Measurements from ENCODE around the gene DNAH7.
"Not testable (repeated sequence)": the region's sequence is repeated elsewhere in the genome, so short reads cannot be mapped to it uniquely, and the experiment has no call there.

DNAH7 gene

GRCh38 chr2:196068271-196069209, at the start of gene DNAH7:
TSS of gene DNAH7 (minus strand) at chr2:196068837. CDS start at chr2:196068711, 126 bp downstream.
- no peak for DNase-seq (ENCODE audit: low read depth)

- DNase-seq (ENCODE audit: low read depth) = no peak
Observed at GRCh38 chr2:196117214-196117705, 48.6 kb upstream of the DNAH7 start.

DNA sequence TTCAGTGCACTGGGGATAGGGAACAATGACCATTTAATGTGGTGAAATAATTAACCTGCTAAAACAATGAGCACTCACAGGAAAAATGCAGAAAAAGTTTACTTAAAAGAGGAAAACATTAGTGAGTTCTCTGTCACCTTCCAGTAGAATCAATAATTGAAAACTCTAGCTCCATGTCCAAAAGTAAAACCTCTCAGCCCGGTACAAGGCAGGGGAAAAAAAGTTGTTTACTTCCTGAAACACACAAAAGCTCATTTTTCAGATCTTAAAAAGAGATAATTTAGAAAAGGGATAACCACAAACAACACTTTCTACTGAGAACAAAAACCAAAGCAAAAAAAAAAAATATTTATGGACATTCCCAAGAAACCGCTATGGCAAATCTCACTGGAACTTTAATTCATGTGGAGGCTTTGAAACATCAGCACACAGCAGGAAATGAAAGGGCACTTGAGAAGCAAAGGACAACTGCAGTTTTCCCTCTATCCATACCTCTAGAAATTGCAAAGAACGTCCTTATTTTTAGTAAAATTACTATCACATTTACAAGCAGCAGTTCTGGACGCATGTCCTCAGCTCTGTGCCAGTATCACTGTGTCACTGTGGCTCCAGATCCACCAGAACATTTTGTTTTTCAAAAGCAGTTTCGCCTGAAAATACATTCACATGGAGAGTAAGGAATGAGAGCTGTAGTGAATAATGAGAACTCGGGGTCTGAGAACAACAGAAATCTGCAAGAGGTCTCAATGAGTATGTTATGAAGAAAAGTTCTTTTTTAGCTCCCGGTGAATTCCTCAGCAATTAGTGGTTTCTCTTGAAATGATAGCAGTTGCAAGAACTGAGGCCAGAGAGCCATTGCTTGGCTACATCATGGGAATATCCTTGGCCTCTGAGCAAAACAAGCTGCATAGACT, 44.7 kb upstream of the DNAH7 start:
- DNase-seq (ENCODE audit: low read depth) = no peak

DNA sequence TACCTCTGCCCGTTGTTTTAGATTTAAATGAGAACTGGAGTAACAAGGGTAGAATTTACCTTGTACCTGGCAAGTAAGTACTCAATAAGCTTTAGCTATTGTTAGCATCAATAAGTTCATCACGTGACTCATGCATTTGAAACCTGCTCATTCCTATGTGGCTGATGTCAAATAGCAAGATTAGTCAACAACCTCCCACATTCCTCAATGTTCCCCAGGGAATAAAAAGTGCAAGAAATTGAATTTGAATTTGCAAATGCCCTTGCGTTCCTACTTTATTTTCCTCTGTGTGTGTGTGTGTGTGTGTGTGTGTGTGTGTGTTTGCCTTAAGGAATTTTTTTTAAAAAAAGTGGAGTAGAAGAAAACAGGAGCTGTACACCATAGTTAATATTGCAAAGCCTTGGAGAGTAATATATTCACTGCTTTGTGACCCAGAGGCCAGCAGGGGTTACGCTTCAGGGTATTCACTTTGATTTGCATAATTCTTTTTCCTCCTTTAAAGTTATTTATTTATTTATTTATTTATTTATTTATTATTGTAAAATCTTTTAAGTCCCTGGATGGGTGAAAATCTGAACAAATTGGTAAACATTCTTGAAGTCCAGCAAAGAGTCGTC, 43.9 kb upstream of the DNAH7 start:
- no peak for DNase-seq (ENCODE audit: low read depth)

GRCh38 chr2:196108604-196109003, 40.0 kb upstream of the DNAH7 start:
- DNase-seq (ENCODE audit: low read depth) = no peak

DNA sequence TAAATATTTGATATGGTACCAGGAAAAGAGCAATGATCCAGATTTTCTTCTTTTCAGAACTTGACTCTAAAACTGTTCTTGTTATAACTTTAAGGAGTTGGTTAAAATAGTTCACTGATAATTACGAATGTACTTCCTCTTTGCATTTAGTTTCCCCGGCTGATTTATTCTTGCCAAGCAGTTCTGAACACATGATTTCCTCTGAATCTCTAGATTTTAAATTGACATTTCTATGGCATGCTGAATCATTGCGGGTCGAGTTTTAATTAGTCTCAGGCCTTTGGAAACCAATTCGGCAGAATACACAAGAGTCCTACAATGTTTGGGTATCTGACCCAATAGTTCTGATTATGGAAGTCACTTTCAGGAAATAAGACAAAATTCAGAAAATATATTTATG, 37.3 kb upstream of the DNAH7 start:
- DNase-seq (ENCODE audit: low read depth) = no peak

GRCh38 chr2:196104066-196104465, 35.4 kb upstream of the DNAH7 start:
- DNase-seq (ENCODE audit: low read depth) = no peak

DNA sequence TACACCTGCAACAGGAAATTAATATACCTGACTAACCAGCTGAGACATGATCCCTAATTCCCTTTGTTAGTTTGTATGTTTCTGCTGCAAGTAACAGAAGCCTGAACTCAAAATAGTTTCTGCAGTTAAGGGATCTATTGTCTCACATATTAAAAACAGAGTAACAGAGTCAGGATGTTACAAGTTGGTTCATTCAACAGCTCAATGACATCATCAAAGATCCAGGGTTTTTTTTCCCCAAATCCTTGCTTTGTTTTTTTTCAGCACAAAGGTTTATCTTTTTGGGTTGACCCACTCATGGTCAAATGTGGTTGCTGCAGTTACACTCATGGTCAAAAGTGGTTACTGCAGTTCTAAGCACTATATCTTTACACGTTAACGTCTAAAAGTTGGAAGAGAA, 35.0 kb upstream of the DNAH7 start:
- DNase-seq (ENCODE audit: low read depth) = no peak

GRCh38 chr2:196101325-196101991, 32.8 kb upstream of the DNAH7 start:
- DNase-seq (ENCODE audit: low read depth) = no peak

GRCh38 chr2:196099916-196100315, 31.3 kb upstream of the DNAH7 start:
- no peak for DNase-seq (ENCODE audit: low read depth)

DNA sequence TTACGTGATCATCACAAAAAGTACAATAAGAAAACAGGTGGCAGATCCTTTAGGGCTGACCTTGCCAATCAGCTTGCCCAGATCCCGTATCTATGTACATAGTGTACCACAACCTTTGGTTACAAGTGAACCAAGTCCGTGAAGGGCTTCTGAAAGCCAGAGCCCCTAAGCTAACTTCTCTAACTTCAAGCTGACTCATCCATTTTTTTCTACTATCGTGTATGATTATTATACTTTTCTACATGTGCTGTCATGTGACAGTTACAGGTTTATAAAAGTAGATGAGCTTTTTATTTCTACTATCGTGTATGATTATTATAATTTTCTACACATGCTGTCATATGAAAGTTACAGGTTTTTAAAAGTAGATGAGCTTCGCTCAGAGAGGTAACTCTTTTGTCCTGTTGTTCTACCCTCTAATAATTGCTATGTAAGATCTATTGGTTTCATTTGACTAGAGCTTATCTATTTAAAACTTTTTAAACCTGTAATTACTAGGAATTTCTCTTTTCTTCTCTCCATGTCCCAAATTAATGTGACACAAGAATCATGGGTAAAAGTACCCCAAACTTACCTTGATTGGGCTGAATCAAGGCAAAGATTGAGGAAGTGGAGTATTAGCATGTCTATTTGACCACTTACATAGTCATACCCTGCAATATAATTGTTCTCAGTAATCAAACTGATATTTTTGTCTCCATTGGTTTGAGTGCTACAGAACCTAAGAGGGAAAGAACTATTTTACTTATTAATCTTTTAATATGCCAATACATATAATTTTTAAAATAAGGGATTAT, 29.4 kb upstream of the DNAH7 start:
- no peak for DNase-seq (ENCODE audit: low read depth)

DNA sequence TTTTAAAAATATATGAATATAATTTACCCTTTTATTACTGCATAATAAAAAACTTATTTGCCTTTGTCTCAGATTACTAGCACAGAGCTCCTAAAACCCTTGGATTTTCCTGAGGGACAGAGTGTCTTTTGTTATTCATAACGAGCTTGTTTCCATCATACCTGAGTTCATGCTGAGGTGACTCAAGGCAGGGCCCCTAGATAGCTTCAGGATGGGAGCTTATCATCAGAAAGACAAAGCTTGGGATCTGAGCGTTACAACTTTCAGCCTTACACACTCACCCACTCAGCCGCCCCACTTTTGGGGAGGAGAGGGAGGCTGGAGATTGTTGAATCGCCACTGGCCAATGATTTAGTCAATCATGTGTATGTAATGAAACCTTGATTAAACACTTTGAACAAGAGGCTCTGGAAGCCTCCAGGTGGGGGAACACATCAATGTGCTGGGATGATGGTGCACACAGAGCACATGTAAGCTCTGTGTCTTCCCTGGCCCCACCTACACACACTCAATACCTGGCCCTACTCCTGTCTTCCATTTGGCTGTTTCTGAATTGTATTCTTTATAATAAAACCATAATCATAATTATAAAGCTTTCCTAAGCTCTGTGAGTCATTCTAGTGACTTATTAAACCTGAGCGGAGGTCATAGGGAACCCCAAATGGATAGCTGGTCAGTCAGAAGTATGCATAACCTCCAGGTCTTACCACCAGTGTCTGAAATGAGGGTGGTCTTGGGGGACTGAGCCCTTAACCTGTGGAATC, 28.5 kb upstream of the DNAH7 start:
- no peak for DNase-seq (ENCODE audit: low read depth)

DNA sequence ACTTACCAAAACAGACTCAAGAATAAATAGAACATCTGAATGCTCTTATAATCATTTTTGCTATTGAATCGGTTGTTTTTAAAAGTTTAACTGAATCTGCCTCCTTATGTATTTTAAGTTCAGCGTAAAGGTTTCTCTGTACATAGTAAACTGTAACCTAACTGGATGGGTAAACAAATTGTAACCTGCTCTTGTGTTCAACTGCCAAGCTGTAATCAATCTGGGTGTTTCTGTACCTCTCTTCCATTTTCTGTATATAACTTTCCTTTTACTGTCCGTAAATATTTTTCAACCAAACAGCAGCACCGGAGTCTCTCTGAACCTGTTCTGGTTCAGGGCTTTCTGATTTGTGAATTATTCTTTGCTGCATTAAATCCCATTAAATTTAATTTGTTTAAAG, 27.6 kb upstream of the DNAH7 start:
- no peak for DNase-seq (ENCODE audit: low read depth)

DNA sequence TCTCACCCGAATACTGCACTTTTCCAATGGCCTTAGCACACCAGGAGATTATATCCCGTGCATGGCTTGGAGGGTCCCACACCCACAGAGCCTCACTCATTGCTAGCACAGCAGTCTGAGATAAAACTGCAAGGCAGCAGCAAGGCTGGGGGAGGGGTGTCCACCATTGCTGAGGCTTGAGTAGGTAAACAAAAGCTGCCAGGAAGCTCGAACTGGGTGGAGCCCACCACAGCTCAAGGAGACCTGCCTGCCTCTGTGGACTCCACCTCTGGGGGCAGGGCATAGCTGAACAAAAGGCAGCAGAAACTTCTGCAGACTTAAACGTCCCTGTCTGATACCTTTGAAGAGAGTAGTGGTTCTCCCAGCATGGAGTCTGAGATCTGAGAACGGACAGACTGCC, 20.8 kb upstream of the DNAH7 start:
- DNase-seq (ENCODE audit: low read depth) = not testable (repeated sequence)

- no peak for DNase-seq (ENCODE audit: low read depth)
Observed at GRCh38 chr2:196088203-196088602, 19.6 kb upstream of the DNAH7 start.

DNA sequence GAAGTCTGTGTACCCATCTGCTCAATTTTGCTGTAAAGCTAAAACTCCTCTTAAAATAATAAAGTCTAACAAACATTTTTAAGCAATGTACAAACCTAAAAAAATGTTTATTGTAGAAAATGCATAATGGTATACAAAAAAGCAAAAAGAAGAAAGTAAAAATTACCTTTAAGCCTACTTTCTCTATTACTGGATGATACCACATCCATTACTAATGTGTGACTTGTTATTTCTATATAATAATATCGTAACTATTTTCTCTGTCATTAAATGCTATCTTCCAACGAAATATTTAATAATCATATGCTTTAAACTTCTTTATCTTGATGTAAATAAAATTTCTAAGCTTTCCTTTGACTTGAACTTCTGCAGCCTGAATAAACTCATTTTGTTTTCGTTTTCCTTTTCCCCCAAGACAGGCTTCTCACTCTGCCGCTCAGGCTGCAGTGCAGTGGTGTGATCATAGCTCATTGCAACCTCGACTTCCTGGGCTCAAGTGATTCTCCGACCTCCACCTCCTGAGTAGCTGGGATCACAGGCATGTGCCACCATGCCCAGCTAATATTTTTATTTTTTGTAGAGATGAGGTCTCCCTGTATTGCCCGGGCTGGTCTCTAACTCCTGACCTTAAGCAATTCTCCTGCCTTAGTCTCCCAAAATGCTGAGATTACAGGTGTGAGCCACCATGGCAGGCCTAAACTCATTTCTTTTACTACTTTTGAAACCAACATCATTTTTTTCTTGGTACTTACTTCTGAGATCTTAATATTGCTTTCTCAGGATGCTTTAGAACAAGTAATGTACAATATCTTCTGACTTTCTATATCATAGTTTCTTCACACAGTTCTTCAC, 18.1 kb upstream of the DNAH7 start:
- no peak for DNase-seq (ENCODE audit: low read depth)

DNA sequence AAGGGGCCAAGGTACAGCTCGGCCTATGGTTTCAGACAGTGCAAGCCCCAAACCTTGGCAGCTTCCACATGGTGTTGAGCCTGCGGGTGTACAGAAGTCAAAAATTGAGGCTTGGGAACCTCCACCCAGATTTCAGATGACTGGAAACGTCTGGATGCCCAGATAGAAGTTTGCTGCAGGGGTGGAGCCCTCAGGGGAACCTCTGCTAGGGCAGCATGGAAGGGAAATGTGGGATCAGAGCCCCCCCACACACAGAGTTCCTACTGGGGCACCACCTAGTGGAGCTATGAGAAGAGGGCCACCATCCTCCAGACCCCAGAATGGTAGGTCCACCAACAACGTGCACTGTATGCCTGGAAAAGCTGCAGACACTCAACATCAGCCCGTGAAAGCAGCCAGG, 15.0 kb upstream of the DNAH7 start:
- DNase-seq (ENCODE audit: low read depth) = no peak

DNA sequence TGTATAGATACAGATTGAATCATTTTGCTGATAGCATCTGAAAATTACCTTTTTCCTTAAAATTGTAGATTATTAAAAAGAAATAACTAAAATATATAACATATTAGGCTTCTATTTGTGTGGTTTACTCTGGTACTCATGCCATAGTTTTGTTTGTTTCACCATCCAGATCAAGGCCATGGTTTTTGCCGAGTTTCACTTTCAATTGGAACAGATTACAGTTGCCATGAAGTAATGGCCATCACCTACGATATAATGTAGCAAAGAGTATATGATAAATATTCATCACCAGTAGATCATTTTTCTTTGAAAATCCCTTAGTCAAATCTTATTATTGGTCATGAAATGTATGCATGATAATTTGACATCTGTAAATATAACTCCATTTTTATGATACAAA, 11.9 kb upstream of the DNAH7 start:
- DNase-seq (ENCODE audit: low read depth) = no peak

- no peak for DNase-seq (ENCODE audit: low read depth)
Observed at GRCh38 chr2:196079052-196079451, 10.4 kb upstream of the DNAH7 start.
